Thoracic aorta (tissue), 2 donors: ENCODE data around the gene GPR158. TPM values are rescaled to one million over a fixed set of nuclear protein-coding genes. Genes with fewer than 3 reads are reported as not detected.
"Not testable (repeated sequence)": the region's sequence is repeated elsewhere in the genome, so short reads cannot be mapped to it uniquely, and the experiment has no call there.

ENCODE experiments used
- ATAC-seq: fragments of 150-250 bp; one replicate; pipeline ENCODE4 v1.8.0; 2017; ENCODE audit warnings: low read depth; ENCODE audit not compliant: insufficient number of reproducible peaks, low FRiP score
- DNase-seq: peaks from one replicate; pipeline ENCODE4 v3.0.0-alpha.2; 2020; ENCODE audit warnings: low spot score
- H3K27ac ChIP-seq, 2 donors: fragments of 200-600 bp; sonication (generic); 1 replicate in 1 of 2; 2 replicates in 1 of 2; pipeline ENCODE4 v1.5.1; 2016; ENCODE audit warnings: mild to moderate bottlenecking in 2 of 2, moderate library complexity in 2 of 2
- H3K27me3 ChIP-seq: fragments of 200-600 bp; sonication (generic); replicated peaks from 2 replicates; pipeline ENCODE4 v1.6.0; 2016; ENCODE audit warnings: mild to moderate bottlenecking; ENCODE audit not compliant: insufficient read depth
- H3K36me3 ChIP-seq: fragments of 200-600 bp; sonication (generic); one replicate; pipeline ENCODE4 v1.5.1; 2016
- H3K4me1 ChIP-seq, 2 donors: fragments of 200-600 bp; sonication (generic); 1 replicate in 1 of 2; 2 replicates in 1 of 2; pipeline versions ENCODE4 v1.5.1 to v1.6.0; 2016; ENCODE audit warnings: low read depth in 2 of 2, mild to moderate bottlenecking in 1 of 2; ENCODE audit not compliant: control insufficient read depth in 1 of 2
- H3K4me3 ChIP-seq: fragments of 200-600 bp; sonication (generic); 2 replicates; pipeline ENCODE4 v1.5.1; 2016; ENCODE audit warnings: mild to moderate bottlenecking
- H3K9me3 ChIP-seq: fragments of 200-600 bp; sonication (generic); 2 replicates; pipeline ENCODE4 v1.5.1; 2016
- total RNA-seq, 2 donors: library from RNA; depleted of rRNA; stranded (reverse); fragments of >200 nt; gene quantifications; one replicate each; pipeline versions ENCODE4 v1.1.0 to v1.2.3, GENCODE V29; 2016
- TF ChIP-seq, protein P1 (sequence below): fragments of 200-600 bp; sonication (generic); IDR thresholded peaks from one replicate; pipeline ENCODE4 v1.5.1; 2019; ENCODE audit warnings: antibody characterized with exemption

GPR158 gene
- total RNA-seq, 2 donors from 2014 or later, result not detected

DNA sequence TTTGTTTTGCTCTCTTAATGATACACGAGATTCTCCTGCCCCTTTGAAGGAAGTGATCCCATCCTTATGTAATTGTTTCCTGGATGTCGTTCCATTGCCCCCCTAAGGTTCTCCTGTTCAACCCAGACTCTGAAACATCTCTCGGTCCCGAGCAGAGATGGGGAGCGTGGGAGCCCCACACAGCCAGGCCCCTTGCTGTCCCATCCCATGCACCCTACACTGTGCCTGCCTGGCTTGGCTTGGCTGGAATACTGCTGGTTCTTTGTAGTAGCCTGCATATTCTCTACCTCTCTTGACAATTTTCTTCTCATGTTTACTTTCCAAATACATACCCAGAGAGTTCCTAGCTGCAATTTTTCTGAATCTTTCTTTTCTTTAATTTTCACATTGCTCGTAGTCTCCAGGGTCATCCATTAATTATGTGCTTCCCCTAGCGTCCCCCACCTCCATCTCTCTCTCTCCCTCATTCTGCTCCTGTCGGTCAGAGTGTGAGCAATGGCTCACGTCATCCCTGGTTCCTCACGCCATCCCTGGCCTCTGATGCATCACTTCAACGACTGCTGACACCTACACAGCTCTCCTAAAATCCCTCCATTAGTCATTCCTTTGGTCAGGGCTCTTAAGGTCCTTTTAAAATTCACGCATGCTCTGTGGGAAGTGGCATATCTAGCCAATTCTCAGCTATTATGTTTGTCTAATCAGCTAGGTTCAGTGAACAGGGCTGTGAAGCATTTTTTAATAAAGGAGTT, 32.5 kb upstream of the GPR158 start:
- TF ChIP-seq, protein P1, sequence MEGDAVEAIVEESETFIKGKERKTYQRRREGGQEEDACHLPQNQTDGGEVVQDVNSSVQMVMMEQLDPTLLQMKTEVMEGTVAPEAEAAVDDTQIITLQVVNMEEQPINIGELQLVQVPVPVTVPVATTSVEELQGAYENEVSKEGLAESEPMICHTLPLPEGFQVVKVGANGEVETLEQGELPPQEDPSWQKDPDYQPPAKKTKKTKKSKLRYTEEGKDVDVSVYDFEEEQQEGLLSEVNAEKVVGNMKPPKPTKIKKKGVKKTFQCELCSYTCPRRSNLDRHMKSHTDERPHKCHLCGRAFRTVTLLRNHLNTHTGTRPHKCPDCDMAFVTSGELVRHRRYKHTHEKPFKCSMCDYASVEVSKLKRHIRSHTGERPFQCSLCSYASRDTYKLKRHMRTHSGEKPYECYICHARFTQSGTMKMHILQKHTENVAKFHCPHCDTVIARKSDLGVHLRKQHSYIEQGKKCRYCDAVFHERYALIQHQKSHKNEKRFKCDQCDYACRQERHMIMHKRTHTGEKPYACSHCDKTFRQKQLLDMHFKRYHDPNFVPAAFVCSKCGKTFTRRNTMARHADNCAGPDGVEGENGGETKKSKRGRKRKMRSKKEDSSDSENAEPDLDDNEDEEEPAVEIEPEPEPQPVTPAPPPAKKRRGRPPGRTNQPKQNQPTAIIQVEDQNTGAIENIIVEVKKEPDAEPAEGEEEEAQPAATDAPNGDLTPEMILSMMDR, result no peak
- no peak for ATAC-seq
- no peak for DNase-seq
- H3K36me3 ChIP-seq, result no peaks in the 10 kb centered on the region
- no peak overlapping the region for H3K27ac ChIP-seq
- no peaks in the 10 kb centered on the region for H3K27me3 ChIP-seq
- no peaks in the 10 kb centered on the region for H3K4me1 ChIP-seq
- no peak overlapping the region for H3K4me3 ChIP-seq
- no peaks in the 10 kb centered on the region for H3K9me3 ChIP-seq

DNA sequence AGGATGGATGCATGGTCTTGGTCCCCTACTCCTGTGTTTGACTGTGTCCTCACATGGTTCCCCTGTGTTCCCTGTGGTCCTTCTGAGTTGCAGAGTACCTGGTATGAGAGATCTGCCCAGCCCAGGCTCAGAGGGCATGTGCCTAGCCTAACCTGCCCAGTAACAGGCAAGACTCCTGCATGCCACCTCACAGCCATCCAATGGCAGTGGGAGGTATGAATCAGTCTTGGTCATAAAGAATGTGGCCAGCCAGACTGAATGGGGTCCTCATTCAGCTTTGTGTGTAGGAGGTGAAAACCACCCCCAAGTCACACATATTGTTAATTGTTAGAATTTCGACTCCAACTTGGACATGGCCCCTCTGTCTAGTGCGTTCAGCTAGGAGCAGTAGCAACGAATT, 17.2 kb upstream of the GPR158 start:
- ATAC-seq (no peak), DNase-seq (no peak)
- no peaks in the 10 kb centered on the region for H3K36me3 ChIP-seq
- H3K27me3 ChIP-seq, result no peaks in the 10 kb centered on the region
- H3K27ac ChIP-seq, result no peak overlapping the region
- no peak overlapping the region for H3K4me3 ChIP-seq
- no peaks in the 10 kb centered on the region for H3K4me1 ChIP-seq
- TF ChIP-seq, protein P1, result no peak
- H3K9me3 ChIP-seq, result no peaks in the 10 kb centered on the region

DNA sequence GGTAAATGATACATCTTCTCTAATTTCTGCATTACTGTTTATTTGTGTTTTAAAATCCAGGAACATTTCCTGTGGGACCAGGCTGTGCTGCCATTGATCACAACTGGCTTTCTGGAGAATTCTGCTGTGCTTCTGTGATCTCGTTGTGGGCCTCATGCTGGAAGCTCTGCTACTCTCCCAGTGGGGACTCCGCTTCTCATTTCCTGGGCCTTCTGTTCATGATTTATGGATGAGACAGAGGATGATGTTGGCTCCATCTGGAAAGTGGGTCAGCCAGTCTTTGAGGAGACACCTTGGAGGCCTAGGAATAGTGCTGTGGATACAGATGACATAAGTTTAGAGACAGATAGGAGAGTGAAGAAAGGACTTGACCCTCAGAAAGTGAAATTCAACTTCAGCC, 15.2 kb upstream of the GPR158 start:
- no peak for DNase-seq

DNA sequence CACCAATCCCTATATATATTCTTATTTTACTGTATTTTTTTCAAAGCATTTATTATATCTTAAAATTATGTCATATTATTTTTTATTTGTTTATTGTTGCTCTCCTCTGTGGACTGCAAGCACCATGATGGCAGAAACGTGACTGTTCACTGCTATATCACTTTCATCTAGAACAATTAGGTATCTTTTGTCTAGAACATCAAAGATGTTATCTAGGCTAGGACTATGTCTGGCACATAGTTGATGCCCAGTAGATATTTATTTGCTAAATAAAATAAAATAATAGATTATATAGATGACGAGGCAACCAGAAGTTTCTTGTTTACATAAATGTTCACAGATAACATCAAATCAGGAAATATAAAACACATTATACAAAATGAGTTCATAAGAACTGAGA, 12.4 kb upstream of the GPR158 start:
- DNase-seq, result no peak
- H3K9me3 ChIP-seq, result no peaks in the 10 kb centered on the region
- H3K4me3 ChIP-seq, result no peak overlapping the region
- no peak for ATAC-seq
- no peaks in the 10 kb centered on the region for H3K36me3 ChIP-seq
- H3K27ac ChIP-seq, result no peak overlapping the region
- H3K27me3 ChIP-seq, result no peaks in the 10 kb centered on the region
- TF ChIP-seq, protein P1, result no peak
- H3K4me1 ChIP-seq, result no peaks in the 10 kb centered on the region

More for the DNA sequence above, 15.2 kb upstream of the GPR158 start:
- TF ChIP-seq, protein P1, result no peak
- H3K27ac ChIP-seq, result no peak overlapping the region
- no peaks in the 10 kb centered on the region for H3K27me3 ChIP-seq
- no peaks in the 10 kb centered on the region for H3K36me3 ChIP-seq
- H3K9me3 ChIP-seq, result no peaks in the 10 kb centered on the region
- no peak for ATAC-seq
- H3K4me1 ChIP-seq, result no peaks in the 10 kb centered on the region
- no peak overlapping the region for H3K4me3 ChIP-seq

DNA sequence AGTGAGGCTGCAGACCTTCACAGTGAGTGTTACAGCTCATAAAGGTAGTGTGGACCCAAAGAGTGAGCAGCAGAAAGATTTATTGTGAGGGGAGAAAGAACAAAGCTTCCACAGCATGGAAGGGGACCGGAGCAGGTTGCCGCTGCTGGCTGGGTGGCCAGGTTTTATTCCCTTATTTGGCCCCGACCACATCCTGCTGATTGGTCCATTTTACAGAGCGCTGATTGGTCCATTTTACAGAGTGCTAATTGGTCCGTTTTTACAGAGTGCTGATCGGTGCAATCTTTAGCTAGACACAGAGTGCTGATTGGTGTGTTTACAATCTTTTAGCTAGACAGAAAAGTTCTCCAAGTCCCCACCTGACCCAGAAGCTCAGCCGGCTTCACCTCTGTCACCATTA, 11.3 kb upstream of the GPR158 start:
- not testable (repeated sequence) for H3K4me1 ChIP-seq, H3K36me3 ChIP-seq, H3K27ac ChIP-seq, H3K4me3 ChIP-seq, ATAC-seq, H3K9me3 ChIP-seq, H3K27me3 ChIP-seq, DNase-seq

DNA sequence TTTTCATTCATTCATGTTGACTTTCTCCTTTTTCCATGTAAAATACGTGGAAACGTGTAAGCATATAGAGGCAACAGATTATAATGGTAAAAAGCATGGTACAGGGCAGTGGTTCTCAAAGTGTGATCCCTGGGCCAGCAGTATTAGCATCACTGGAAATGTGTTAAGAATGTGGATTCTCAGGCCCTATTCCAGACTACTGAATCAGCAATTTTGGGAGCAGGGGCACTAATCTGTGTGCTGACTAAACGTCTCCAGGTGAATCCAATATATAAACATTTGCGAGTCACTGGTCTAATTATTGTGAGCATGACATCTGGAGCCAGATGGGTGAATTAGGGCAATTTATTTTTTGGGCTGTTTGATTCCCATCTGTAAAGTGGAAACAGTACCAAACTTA, 5.1 kb upstream of the GPR158 start:
- TF ChIP-seq, protein P1, result no peak
- DNase-seq (no peak), ATAC-seq (no peak)
- Histone ChIP-seq H3K27ac (no peak overlapping the region), H3K9me3 (no peaks in the 10 kb centered on the region), H3K36me3 (no peaks in the 10 kb centered on the region), H3K27me3 (no peaks in the 10 kb centered on the region), H3K4me1 (peaks cover 0 to 5% of the 10 kb centered on the region in 2 donors), H3K4me3 (no peak overlapping the region)
